Prostate gland (tissue), 2 donors: ENCODE data around the gene MS4A3.

Experiments
- POLR2A ChIP-seq: fragments of 450-650 bp; IDR thresholded peaks from one replicate; pipeline ENCODE4 v1.6.1; 2016; ENCODE audit warnings: antibody characterized with exemption, mild to moderate bottlenecking
- TF ChIP-seq, protein P1 (sequence below), 4 experiments: fragments of 200-600 bp in 2 of 4; fragments of 450-650 bp in 2 of 4; sonication (generic) in 2 of 4; IDR thresholded peaks; 1 replicate in 3 of 4; 2 replicates in 1 of 4; pipeline ENCODE4 v1.5.1; 2016 to 2019; ENCODE audit warnings: antibody characterized with exemption in 4 of 4, mild to moderate bottlenecking in 2 of 4, moderate library complexity in 2 of 4

DNA sequence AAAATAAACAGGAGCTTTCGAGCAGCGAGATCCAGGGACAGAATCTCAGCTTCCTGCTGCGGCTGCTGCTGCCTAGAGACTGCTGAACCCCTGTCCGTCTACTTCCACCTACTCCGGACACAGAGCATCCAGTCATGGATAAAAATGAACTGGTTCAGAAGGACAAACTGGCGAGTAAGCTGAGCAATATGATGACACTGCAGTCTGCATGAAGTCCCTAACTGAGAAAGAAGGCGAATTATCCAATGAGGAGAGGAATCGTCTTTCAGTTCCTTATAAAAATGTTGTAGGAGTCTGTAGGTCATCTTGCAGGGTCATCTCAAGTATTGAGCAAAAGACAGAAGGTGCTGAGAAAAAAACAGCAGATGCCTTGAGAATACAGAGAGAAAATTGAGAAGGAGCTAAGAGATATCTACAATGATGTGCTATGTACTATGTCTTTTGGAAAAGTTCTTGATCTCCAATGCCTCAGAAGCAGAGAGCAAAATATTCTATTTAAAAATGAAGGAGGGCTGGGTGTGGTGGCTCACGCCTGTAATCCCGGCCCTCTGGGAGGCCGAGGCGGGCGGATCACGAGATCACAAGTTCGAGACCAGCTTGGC lies 20.9 kb downstream of the MS4A3 start:
- TF ChIP-seq, protein P1, sequence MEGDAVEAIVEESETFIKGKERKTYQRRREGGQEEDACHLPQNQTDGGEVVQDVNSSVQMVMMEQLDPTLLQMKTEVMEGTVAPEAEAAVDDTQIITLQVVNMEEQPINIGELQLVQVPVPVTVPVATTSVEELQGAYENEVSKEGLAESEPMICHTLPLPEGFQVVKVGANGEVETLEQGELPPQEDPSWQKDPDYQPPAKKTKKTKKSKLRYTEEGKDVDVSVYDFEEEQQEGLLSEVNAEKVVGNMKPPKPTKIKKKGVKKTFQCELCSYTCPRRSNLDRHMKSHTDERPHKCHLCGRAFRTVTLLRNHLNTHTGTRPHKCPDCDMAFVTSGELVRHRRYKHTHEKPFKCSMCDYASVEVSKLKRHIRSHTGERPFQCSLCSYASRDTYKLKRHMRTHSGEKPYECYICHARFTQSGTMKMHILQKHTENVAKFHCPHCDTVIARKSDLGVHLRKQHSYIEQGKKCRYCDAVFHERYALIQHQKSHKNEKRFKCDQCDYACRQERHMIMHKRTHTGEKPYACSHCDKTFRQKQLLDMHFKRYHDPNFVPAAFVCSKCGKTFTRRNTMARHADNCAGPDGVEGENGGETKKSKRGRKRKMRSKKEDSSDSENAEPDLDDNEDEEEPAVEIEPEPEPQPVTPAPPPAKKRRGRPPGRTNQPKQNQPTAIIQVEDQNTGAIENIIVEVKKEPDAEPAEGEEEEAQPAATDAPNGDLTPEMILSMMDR (IDR thresholded peaks at IDR 0.05) = no peak
- TF ChIP-seq POLR2A = no peak
